ENCODE data around the gene SLC38A3.

DNA sequence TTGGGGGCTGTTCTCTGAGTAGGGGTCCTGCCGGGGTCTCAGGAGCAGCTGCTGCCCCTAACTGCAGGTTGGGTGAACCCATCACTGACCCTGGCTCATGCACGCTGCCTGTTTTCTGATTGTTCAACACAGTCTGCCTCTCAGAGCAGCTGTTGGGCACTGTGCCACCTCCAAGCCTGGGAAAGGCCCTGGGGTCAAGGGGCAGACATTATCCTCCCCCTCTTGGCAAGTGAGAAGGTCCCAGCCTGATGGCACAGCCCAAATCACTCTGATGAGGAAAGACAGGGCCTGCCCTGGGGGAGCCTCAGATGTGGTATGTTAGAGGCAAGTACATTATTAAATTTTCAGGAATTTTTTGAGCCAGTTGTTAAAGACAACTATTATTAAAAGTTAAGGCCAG, 27.7 kb upstream of the SLC38A3 start:
- TF ChIP-seq, protein P1, sequence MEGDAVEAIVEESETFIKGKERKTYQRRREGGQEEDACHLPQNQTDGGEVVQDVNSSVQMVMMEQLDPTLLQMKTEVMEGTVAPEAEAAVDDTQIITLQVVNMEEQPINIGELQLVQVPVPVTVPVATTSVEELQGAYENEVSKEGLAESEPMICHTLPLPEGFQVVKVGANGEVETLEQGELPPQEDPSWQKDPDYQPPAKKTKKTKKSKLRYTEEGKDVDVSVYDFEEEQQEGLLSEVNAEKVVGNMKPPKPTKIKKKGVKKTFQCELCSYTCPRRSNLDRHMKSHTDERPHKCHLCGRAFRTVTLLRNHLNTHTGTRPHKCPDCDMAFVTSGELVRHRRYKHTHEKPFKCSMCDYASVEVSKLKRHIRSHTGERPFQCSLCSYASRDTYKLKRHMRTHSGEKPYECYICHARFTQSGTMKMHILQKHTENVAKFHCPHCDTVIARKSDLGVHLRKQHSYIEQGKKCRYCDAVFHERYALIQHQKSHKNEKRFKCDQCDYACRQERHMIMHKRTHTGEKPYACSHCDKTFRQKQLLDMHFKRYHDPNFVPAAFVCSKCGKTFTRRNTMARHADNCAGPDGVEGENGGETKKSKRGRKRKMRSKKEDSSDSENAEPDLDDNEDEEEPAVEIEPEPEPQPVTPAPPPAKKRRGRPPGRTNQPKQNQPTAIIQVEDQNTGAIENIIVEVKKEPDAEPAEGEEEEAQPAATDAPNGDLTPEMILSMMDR (IDR thresholded peaks at IDR 0.05): no peak
- TF ChIP-seq POLR2A (IDR thresholded peaks at IDR 0.05): no peak
